Calu3 (cell line): ENCODE measurements around the gene UBD. TPM values are rescaled to one million over a fixed set of nuclear protein-coding genes. Genes with fewer than 3 reads are reported as not detected.

Source experiments
- BruUV-seq: library from RNA; stranded (reverse); fragments of 400-500 nt; replicated peaks from 2 replicates; lab custom pipeline; 2021; lab: Mats Ljungman, UMichigan
- CTCF ChIA-PET: fragments of 300-600 bp; sonication (Branson Sonifier 250); formaldehyde crosslinking; loops from one replicate; lab custom pipeline; 2022; ENCODE audit warnings: antibody characterized with exemption; lab: Charles Lee
- DNase-seq: peaks from one replicate; pipeline ENCODE4 v3.0.0; 2022
- H3K27ac Mint-ChIP-seq: one replicate; pipeline ENCODE4 v1.8.0; 2022; ENCODE audit warnings: mixed read lengths; ENCODE audit not compliant: unreplicated experiment
- H3K27me3 Mint-ChIP-seq: one replicate; pipeline ENCODE4 v1.8.0; 2022; ENCODE audit warnings: mixed read lengths; ENCODE audit not compliant: unreplicated experiment
- H3K36me3 Mint-ChIP-seq: one replicate; pipeline ENCODE4 v1.8.0; 2022; ENCODE audit warnings: mild to moderate bottlenecking, moderate library complexity, mixed read lengths; ENCODE audit not compliant: insufficient read depth, unreplicated experiment
- H3K4me1 Mint-ChIP-seq: one replicate; pipeline ENCODE4 v1.8.0; 2022; ENCODE audit warnings: mild to moderate bottlenecking, low read depth, mixed read lengths; ENCODE audit not compliant: unreplicated experiment
- H3K4me3 Mint-ChIP-seq: one replicate; pipeline ENCODE4 v1.8.0; 2022; ENCODE audit warnings: mild to moderate bottlenecking, low read depth, moderate library complexity, mixed read lengths; ENCODE audit not compliant: unreplicated experiment
- H3K9me3 Mint-ChIP-seq: one replicate; pipeline ENCODE4 v1.8.0; 2022; ENCODE audit warnings: low read depth, mixed read lengths; ENCODE audit not compliant: unreplicated experiment
- CTCF ChIP-seq: fragments of 200-600 bp; IDR thresholded peaks from one replicate; pipeline ENCODE4 v1.8.0; 2022; ENCODE audit warnings: antibody characterized with exemption; ENCODE audit not compliant: unreplicated experiment
- intact Hi-C: fragments of 100-400 bp; cut with micrococcal nuclease; formaldehyde crosslinking; loops from one replicate; pipeline ENCODE4 v1.10.0; 2022; ENCODE audit not compliant: unreplicated experiment
- total RNA-seq: library from RNA; stranded (reverse); gene quantifications from 2 replicates; pipeline ENCODE4 v1.2.3, GENCODE V29; 2022

The UBD gene
- total RNA-seq, 1 experiment from 2014 or later, result 82.8 TPM

GRCh38 chr6:29506446-29507067, 53.0 kb downstream of the UBD start:
- H3K4me1 Mint-ChIP-seq, result peaks cover 10% of the 10 kb centered on the region
- intact Hi-C loops, result no loop called here
- TF ChIP-seq CTCF, result no peak
- no TSS peak for BruUV-seq
- no peak overlapping the region for H3K27ac Mint-ChIP-seq
- H3K9me3 Mint-ChIP-seq, result peaks cover 3% of the 10 kb centered on the region
- H3K27me3 Mint-ChIP-seq, result no peaks in the 10 kb centered on the region
- CTCF ChIA-PET, result no interaction called here
- no peak overlapping the region for H3K4me3 Mint-ChIP-seq
- no peaks in the 10 kb centered on the region for H3K36me3 Mint-ChIP-seq
- DNase-seq, result no peak

- H3K36me3 Mint-ChIP-seq, result no peaks in the 10 kb centered on the region
- no peaks in the 10 kb centered on the region for H3K27me3 Mint-ChIP-seq
- H3K27ac Mint-ChIP-seq, result no peak overlapping the region
- no peak for TF ChIP-seq CTCF
- CTCF ChIA-PET, result no interaction called here
- no peak for DNase-seq
- H3K4me3 Mint-ChIP-seq, result no peak overlapping the region
- peaks cover 10% of the 10 kb centered on the region for H3K4me1 Mint-ChIP-seq
- peaks cover 3% of the 10 kb centered on the region for H3K9me3 Mint-ChIP-seq
- intact Hi-C loops, result no loop called here
- BruUV-seq, result no TSS peak
Observed at GRCh38 chr6:29505808-29506207, 53.7 kb downstream of the UBD start.

Other genes with a start within 250 kb of the UBD start
- not detected in 2 replicates for gene OR5V1, start 190.9 kb downstream of the UBD start, total RNA-seq
- not detected in 2 replicates for gene OR12D3, start 184.4 kb downstream of the UBD start, total RNA-seq
- gene OR12D2, start 164.1 kb downstream of the UBD start, total RNA-seq, result not detected in 2 replicates
- gene OR12D1, start 144.8 kb downstream of the UBD start, total RNA-seq, result not detected in 2 replicates
- gene OR10C1, start 120.4 kb downstream of the UBD start, total RNA-seq, result not detected in 2 replicates
- not detected in 2 replicates for gene OR11A1, start 102.7 kb downstream of the UBD start, total RNA-seq
- not detected in 2 replicates for gene OR2H1, start 102.6 kb downstream of the UBD start, total RNA-seq
- gene MAS1L, start 71.8 kb downstream of the UBD start, total RNA-seq, result not detected in 2 replicates
- not detected in 2 replicates for gene OR2H2, start 25.4 kb upstream of the UBD start, total RNA-seq
- 35.3 and 42.2 TPM in 2 replicates for gene GABBR1, start 73.5 kb upstream of the UBD start, total RNA-seq
- gene MOG, start 97.4 kb upstream of the UBD start, total RNA-seq, result not detected in 2 replicates
- gene ZFP57, start 121.4 kb upstream of the UBD start, total RNA-seq, result 0.83 TPM in 1 of 2 replicates, not detected in the other
- gene HLA-F, start 163.7 kb upstream of the UBD start, total RNA-seq, result 57.9 and 119 TPM in 2 replicates